Measurements from ENCODE around the gene PARM1. TPM values are rescaled to one million over a fixed set of nuclear protein-coding genes. Genes with fewer than 3 reads are reported as not detected.

PARM1 gene
- total and polyA plus RNA-seq, 2 of the 4 experiments (the other 2 are of a cell fraction) = 0.07 to 0.18 TPM

DNA sequence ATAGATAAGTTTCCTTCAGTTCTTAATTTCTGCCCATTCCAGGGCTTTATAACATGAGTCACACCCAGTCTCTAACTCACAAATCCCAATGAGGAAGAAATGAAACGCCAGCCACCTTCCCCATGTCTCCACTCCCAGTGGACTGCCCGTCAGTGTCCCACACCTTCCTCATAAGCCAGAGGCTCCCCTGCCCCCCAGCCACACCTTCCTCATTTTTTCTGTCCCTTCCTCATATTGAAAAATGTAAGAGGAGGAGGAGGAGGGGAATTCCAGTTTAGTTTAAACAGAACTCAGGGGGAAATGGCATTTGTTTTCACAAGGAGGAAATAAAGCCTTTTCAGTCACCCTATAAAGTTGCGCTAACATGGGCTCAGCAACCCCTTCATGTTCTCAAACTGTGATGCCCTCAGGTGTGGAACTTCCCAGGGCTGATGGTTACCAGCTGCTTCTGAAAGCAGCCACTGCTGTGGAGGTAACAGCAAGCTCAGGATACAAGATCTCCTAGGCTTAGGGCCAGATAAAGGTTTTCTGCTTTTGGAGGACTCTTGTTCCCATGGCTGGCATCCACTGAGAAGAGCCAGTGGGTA is 97.8 kb downstream of the PARM1 start:
- no peak overlapping the region for H4K91ac ChIP-seq (ENCODE audit: insufficient read depth, low read depth, low read length)
- intact Hi-C loops (cut with micrococcal nuclease) (no loop called here), in situ Hi-C loops (cut with MboI; ENCODE audit: low sequenced_read_pairs) (no loop called here), dilution Hi-C loops (cut with HindIII; ENCODE audit: low sequenced_read_pairs, unreplicated experiment) (no loop called here)
- H2AFZ ChIP-seq (replicated peaks; ENCODE audit: low read length, poor library complexity) = no peak overlapping the region
- no peak overlapping the region for H3K4me2 ChIP-seq (ENCODE audit: low read depth, low read length)
- H2BK5ac ChIP-seq (ENCODE audit: low read depth, low read length, poor library complexity, severe bottlenecking) = no peak overlapping the region
- no peak overlapping the region for H3K9ac ChIP-seq (ENCODE audit: low read depth, low read length)
- H4K20me1 ChIP-seq (ENCODE audit: insufficient read depth, low read length) = no peaks in the 10 kb centered on the region
- no peak overlapping the region for H2BK15ac ChIP-seq (ENCODE audit: low read depth, low read length)
- 28% methylated on average over 2 of the region's 3 CpGs; no CpG with 5 or more reads in 1 of the 2 experiments for WGBS, 2 experiments (ENCODE audit: extremely low coverage in 2 of 2, insufficient read length in 1 of 2)
- no peak overlapping the region for H2AK9ac ChIP-seq (replicated peaks; ENCODE audit: low read depth, low read length, poor library complexity)
- TF ChIP-seq MAZ (IDR thresholded peaks at IDR 0.05; ENCODE audit: borderline replicate concordance, low read depth, low read length) = no peak
- TF ChIP-seq, protein P1, sequence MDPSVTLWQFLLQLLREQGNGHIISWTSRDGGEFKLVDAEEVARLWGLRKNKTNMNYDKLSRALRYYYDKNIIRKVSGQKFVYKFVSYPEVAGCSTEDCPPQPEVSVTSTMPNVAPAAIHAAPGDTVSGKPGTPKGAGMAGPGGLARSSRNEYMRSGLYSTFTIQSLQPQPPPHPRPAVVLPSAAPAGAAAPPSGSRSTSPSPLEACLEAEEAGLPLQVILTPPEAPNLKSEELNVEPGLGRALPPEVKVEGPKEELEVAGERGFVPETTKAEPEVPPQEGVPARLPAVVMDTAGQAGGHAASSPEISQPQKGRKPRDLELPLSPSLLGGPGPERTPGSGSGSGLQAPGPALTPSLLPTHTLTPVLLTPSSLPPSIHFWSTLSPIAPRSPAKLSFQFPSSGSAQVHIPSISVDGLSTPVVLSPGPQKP (IDR thresholded peaks at IDR 0.05; ENCODE audit: borderline replicate concordance, low read depth, low read length) = no peak
- TF ChIP-seq, protein P2, sequence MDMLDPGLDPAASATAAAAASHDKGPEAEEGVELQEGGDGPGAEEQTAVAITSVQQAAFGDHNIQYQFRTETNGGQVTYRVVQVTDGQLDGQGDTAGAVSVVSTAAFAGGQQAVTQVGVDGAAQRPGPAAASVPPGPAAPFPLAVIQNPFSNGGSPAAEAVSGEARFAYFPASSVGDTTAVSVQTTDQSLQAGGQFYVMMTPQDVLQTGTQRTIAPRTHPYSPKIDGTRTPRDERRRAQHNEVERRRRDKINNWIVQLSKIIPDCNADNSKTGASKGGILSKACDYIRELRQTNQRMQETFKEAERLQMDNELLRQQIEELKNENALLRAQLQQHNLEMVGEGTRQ (IDR thresholded peaks at IDR 0.05; ENCODE audit: low read depth, low read length) = no peak
- TF ChIP-seq MXI1 (IDR thresholded peaks at IDR 0.05; ENCODE audit: borderline replicate concordance, low read depth, low read length) = no peak
- TF ChIP-seq BHLHE40 (IDR thresholded peaks at IDR 0.05; ENCODE audit: low read depth, low read length) = no peak
- no peak for TF ChIP-seq NFE2L2 (IDR thresholded peaks at IDR 0.05; ENCODE audit: low read depth, low read length)
- no peak for TF ChIP-seq RFX5 (IDR thresholded peaks at IDR 0.05; ENCODE audit: low read depth, low read length)
- no peak for TF ChIP-seq POLR2A (IDR thresholded peaks at IDR 0.05; ENCODE audit: low read depth, low read length)
- no peak for TF ChIP-seq FOS (IDR thresholded peaks at IDR 0.05; ENCODE audit: low read depth, low read length)
- no peak overlapping the region for H4K5ac ChIP-seq (ENCODE audit: low read depth, low read length)
- DNase-seq (no peak), ATAC-seq (ENCODE audit: low read depth) (no peak)
- no TSS peak for BruUV-seq (replicated peaks)
- ChIA-PET POLR2A (ENCODE audit: unreplicated experiment) (no interaction called here), CTCF (no interaction called here)
- no peak overlapping the region for H3K18ac ChIP-seq (ENCODE audit: low read depth, low read length)
- H3K36me3 ChIP-seq (ENCODE audit: control insufficient read depth, insufficient read depth, low read length) = no peaks in the 10 kb centered on the region
- no peaks in the 10 kb centered on the region for H3K9me3 ChIP-seq (ENCODE audit: control insufficient read depth, insufficient read depth, low read length)
- H3K27me3 ChIP-seq (ENCODE audit: control insufficient read depth, insufficient read depth, low read length) = no peaks in the 10 kb centered on the region
- H3K9me1 ChIP-seq (ENCODE audit: insufficient read depth, low read length) = no peaks in the 10 kb centered on the region
- H3K4me3 ChIP-seq (ENCODE audit: insufficient read depth, low read depth, low read length) = no peak overlapping the region
- no peak overlapping the region for H2AK5ac ChIP-seq (ENCODE audit: low read depth, low read length)
- no peak overlapping the region for H4K8ac ChIP-seq (ENCODE audit: low read depth in 2 of 2, low read length in 2 of 2)
- H3K4me1 ChIP-seq (ENCODE audit: control insufficient read depth, insufficient read depth, low read length) = no peaks in the 10 kb centered on the region
- H2BK20ac ChIP-seq (ENCODE audit: low read depth, low read length) = no peak overlapping the region
- no peak overlapping the region for H3K4ac ChIP-seq (ENCODE audit: low read depth, low read length)
- H3K23ac ChIP-seq (ENCODE audit: low read depth, low read length) = no peak overlapping the region
- no peak overlapping the region for H3K56ac ChIP-seq (ENCODE audit: extremely low read depth, insufficient read depth, low read length)
- H3K14ac ChIP-seq (replicated peaks; ENCODE audit: low read depth, low read length) = no peak overlapping the region
- H3K27ac ChIP-seq (ENCODE audit: insufficient read depth, low read length) = no peak overlapping the region
- no peaks in the 10 kb centered on the region for H3K79me1 ChIP-seq (ENCODE audit: low read depth in 1 of 2, low read length in 2 of 2)
- H2BK120ac ChIP-seq (ENCODE audit: low read depth, low read length) = no peak overlapping the region
